Psoas muscle (tissue), 8 donors: ENCODE measurements around the gene ZMIZ1. TPM values are rescaled to one million over a fixed set of nuclear protein-coding genes. Genes with fewer than 3 reads are reported as not detected.

Source experiments
- ATAC-seq, 4 donors: fragments of 200-7000 bp; cut with Tn5 transposase; one replicate each; pipeline ENCODE4 v1.9.1; 2020; ENCODE audit warnings: moderate library complexity in 3 of 4, mild to moderate bottlenecking in 2 of 4
- DNase-seq, 2 donors: peaks; one replicate each; pipeline ENCODE4 v3.0.0-alpha.2; 2020
- H3K27ac ChIP-seq: fragments of 200-600 bp; one replicate; pipeline ENCODE4 v1.8.0; 2022
- H3K27me3 ChIP-seq, 3 donors: fragments of 200-600 bp in 1 of 3; one replicate each; pipeline versions ENCODE4 v1.6.1 to v1.8.0; 2013 to 2022; ENCODE audit warnings: low read length in 2 of 3, mild to moderate bottlenecking in 2 of 3, moderate library complexity in 1 of 3; ENCODE audit not compliant: insufficient read depth in 3 of 3
- H3K36me3 ChIP-seq, 2 donors: fragments of 200-600 bp in 1 of 2; one replicate each; pipeline versions ENCODE4 v1.6.1 to v1.8.0; 2013 to 2022; ENCODE audit warnings: low read depth in 1 of 2, mild to moderate bottlenecking in 1 of 2, moderate library complexity in 1 of 2; ENCODE audit not compliant: insufficient read depth in 1 of 2
- H3K4me1 ChIP-seq: fragments of 200-600 bp; one replicate; pipeline ENCODE4 v1.8.0; 2022
- H3K4me3 ChIP-seq: fragments of 200-600 bp; one replicate; pipeline ENCODE4 v1.8.0; 2022; ENCODE audit warnings: mild to moderate bottlenecking
- H3K9me3 ChIP-seq: fragments of 200-600 bp; one replicate; pipeline ENCODE4 v1.8.0; 2022
- WGBS, 3 donors: extraction: QIAGEN DNeasy Blood & Tissue Kit; methylation state at CpG; one replicate each; pipeline versions ENCODE4 v1.1.6 to v1.1.7; 2013; 5-methylcytosine and 5-hydroxymethylcytosine counted together
- intact Hi-C, 2 donors: fragments of 100-400 bp; cut with DNase I; formaldehyde crosslinking; loops; one replicate each; pipeline versions ENCODE4 v1.11.0 to v1.14.2; 2022
- polyA plus RNA-seq, 3 donors: library from polyadenylated mRNA; stranded (reverse); fragments of 200-250 nt; gene quantifications; one replicate each; pipeline ENCODE4 v1.2.3, GENCODE V29; 2013
- total RNA-seq, 4 donors: library from RNA; stranded (reverse); fragmentation: NEBNext Ultra II Directional in 2 of 4; extraction: Animal tissue kit (Norgen Biotek cat#: 25700) in 2 of 4; gene quantifications; one replicate each; pipeline versions ENCODE4 v1.2.1 to v1.2.4, GENCODE V29; 2021 to 2023
- TF ChIP-seq, protein P1 (sequence below): fragments of 200-600 bp; IDR thresholded peaks from one replicate; pipeline ENCODE4 v1.8.0; 2022; ENCODE audit warnings: antibody characterized with exemption
- donor health status: healthy with polysubstance abuse.
- donor health status: DM: no; HTN: no; CAD: no; lungs with moderate emphysema.
- donor health status: Bipolar disorder and iron deficiency.
- donor health status: healthy.
- donor health status: DM: yes; HTN: yes; CAD: no.
- donor health status: DM: no; HTN: no; CAD: no.
- donor health status: DM: no; HTN: no; CAD: no.
- donor health status: DM: yes; HTN: yes; CAD: no.

Gene ZMIZ1
- total and polyA plus RNA-seq, 7 donors = 10.4 to 37.6 (median 30.0) TPM

DNA sequence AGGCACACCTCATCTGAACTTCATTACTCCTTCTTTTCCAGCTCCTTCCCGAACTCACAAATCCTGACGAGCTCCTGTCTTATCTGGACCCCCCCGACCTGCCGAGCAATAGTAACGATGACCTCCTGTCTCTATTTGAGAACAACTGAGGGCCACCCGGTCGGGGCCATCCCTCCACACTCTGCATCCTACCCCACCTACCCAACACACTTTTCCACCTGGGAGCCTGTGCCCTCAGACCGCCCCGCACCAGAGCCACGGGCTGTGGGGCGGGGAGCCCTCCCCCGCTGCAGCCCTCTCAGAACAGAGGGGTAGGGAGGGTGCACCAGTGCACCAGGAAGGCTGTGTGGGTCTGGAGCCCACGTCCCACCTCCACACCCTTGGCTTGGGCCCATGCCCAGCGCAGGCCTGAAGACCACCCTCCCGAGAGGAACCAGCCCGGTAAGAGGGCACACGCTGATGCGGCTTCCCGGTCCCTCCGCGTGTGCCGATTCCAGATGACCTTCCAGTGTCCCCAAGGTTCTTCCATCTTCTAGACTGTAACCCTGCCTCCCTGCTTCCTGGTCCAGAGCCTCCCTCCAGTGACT is 243.9 kb downstream of the ZMIZ1 start:
- peaks cover 5 to 62% of the 10 kb centered on the region in 2 donors for H3K36me3 ChIP-seq
- H3K27me3 ChIP-seq = no peaks in the 10 kb centered on the region
- H3K4me3 ChIP-seq = no peak overlapping the region
- no peak overlapping the region for H3K27ac ChIP-seq
- H3K4me1 ChIP-seq = peaks cover 19% of the 10 kb centered on the region
- peak in 1 of 2 donors; percentile 46 for DNase-seq
- intact Hi-C loops = no loop called here
- TF ChIP-seq, protein P1, sequence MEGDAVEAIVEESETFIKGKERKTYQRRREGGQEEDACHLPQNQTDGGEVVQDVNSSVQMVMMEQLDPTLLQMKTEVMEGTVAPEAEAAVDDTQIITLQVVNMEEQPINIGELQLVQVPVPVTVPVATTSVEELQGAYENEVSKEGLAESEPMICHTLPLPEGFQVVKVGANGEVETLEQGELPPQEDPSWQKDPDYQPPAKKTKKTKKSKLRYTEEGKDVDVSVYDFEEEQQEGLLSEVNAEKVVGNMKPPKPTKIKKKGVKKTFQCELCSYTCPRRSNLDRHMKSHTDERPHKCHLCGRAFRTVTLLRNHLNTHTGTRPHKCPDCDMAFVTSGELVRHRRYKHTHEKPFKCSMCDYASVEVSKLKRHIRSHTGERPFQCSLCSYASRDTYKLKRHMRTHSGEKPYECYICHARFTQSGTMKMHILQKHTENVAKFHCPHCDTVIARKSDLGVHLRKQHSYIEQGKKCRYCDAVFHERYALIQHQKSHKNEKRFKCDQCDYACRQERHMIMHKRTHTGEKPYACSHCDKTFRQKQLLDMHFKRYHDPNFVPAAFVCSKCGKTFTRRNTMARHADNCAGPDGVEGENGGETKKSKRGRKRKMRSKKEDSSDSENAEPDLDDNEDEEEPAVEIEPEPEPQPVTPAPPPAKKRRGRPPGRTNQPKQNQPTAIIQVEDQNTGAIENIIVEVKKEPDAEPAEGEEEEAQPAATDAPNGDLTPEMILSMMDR = no peak
- no peak for ATAC-seq
- WGBS, 3 donors = 91 to 96% (median 93%) methylated on average over 17 to 22 of the region's 22 CpGs
- no peaks in the 10 kb centered on the region for H3K9me3 ChIP-seq

DNA sequence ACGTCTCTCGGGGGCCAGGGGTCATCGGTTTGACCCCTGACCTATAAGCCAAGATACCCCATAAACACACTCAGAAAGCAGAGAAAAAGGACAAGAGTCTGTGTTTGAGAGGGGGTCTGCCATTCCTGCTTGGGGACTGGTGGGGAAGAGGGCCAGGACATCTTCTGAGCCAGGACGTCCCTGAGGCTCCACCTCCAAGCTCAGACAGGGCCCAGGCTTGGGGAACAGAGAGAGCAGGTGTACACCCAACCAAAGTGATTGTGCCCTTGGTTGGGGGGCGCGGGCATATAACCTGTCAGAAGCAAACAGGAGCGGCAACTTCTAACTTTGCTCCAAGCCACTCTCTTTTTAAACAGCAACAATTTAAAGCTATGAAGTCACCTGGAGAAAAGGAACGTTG is 244.6 kb downstream of the ZMIZ1 start:
- Histone ChIP-seq H3K4me3 (no peak overlapping the region), H3K27me3 (no peaks in the 10 kb centered on the region), H3K36me3 (peaks cover 5 to 55% of the 10 kb centered on the region in 2 donors), H3K4me1 (peaks cover 23% of the 10 kb centered on the region), H3K9me3 (no peaks in the 10 kb centered on the region), H3K27ac (no peak overlapping the region)
- 76 to 88% (median 81%) methylated on average over 8 of the region's 8 CpGs for WGBS, 3 donors
- intact Hi-C loops = no loop called here
- TF ChIP-seq, protein P1 = no peak
- ATAC-seq = no peak
- no peak for DNase-seq

DNA sequence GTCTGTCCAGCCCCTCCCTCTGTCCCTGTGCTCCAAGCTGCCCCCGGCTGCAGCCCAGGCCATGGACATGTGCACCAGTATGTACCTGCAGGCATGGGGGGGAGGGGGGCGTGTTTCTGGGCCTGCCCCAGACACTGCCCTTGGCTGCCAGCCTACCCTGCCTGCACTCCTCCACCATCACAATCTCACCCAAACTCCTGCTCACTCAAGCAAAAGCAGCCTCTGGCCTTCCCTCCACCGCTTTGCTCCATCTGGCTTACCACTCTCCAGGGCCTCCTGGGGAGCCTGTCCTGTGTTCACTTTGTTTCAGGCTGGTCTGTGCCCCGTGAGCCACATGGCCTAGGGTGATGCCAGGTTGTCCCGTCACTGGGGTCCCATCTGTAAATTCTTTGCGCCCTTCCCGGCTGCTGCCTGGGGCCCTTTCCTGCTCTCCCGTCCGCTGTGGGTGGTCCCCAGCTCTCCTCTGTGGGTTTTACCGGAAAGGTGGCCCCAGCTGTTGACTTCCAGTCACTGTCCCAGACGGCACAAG is 245.2 kb downstream of the ZMIZ1 start:
- Histone ChIP-seq H3K36me3 (peaks cover 5 to 49% of the 10 kb centered on the region in 2 donors), H3K9me3 (no peaks in the 10 kb centered on the region), H3K27me3 (no peaks in the 10 kb centered on the region), H3K4me1 (peaks cover 23% of the 10 kb centered on the region), H3K27ac (no peak overlapping the region), H3K4me3 (no peak overlapping the region)
- intact Hi-C loops = no loop called here
- peak in 1 of 2 donors; percentile 46 for DNase-seq
- no peak for ATAC-seq
- TF ChIP-seq, protein P1 = no peak
- 86 to 91% (median 89%) methylated on average over 10 to 11 of the region's 11 CpGs for WGBS, 3 donors

DNA sequence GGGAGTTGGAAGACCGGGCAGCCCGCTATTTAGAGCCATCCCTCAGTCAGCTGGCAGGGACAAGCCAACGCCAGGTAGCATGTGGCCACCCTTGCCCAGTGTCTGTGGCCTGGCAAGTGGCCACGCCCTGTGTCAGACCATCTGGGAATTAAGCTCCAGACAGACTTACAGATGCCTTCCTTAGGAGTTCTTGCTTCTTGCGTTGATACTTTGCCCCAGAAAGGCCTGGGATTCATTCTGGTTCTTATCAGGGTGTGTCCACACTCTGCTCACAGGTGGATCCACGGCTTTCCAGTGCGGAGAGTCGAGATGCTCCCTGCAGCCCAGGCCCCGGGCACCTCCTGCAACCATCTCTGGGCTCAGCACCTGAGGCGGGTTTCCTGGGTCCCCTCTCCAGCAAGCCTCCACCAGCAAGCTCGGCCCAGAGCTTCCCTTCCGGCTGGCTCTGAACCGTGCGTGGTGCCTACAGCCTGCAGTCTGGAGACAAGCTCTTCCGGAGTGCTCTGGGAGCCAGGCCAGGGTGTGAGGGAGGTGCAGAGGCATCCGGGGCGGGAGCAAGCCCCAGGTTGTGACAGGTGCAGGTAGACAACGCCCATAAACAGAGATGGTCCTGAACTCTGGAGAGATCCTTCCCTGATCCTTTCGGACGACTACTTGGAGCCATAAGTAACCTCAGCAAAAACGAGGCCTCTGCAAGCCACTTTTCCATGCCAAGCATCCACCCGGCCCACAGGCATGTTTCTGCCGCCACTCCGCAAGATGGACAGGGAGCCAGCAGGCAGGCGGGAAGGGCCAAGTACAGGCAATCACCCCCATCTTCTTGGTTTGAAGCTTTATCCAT is 246.2 kb downstream of the ZMIZ1 start:
- WGBS, 3 donors = 74 to 82% (median 77%) methylated on average over 25 of the region's 25 CpGs
- DNase-seq (peak in 1 of 2 donors; percentile 63), ATAC-seq (peak; percentile 31 to 71 (median 62))
- Histone ChIP-seq H3K4me3 (no peak overlapping the region), H3K4me1 (peaks cover 23% of the 10 kb centered on the region), H3K9me3 (no peaks in the 10 kb centered on the region), H3K27me3 (no peaks in the 10 kb centered on the region), H3K36me3 (peaks cover 5 to 40% of the 10 kb centered on the region in 2 donors), H3K27ac (peak overlapping the region; percentile 18)
- TF ChIP-seq, protein P1 = no peak
- intact Hi-C loops = no loop called here
